K562 (cell line): ENCODE results near the gene RPS8. TPM values are rescaled to one million over a fixed set of nuclear protein-coding genes. Genes with fewer than 3 reads are reported as not detected.

Experiments used
- ERF ChIP-seq: fragments of 450-650 bp; formaldehyde crosslinking; IDR thresholded peaks from 2 replicates; pipeline ENCODE4 v1.4.0; 2020; ENCODE audit warnings: mild to moderate bottlenecking, mixed read lengths
- FOXK2 ChIP-seq, 2 experiments: fragments of 450-650 bp; IDR thresholded peaks in 1 of 2; conservative IDR thresholded peaks in 1 of 2; 2 replicates each; pipeline ENCODE4 v1.6.1; 2016; ENCODE audit warnings: low read depth in 2 of 2, mild to moderate bottlenecking in 1 of 2
- GABPB1 ChIP-seq: sonication (generic); formaldehyde crosslinking; IDR thresholded peaks from 2 replicates; pipeline ENCODE4 v1.8.0; 2022; ENCODE audit warnings: mild to moderate bottlenecking, missing genetic modification reagents
- MBD2 ChIP-seq: sonication (generic); IDR thresholded peaks from 2 replicates; pipeline ENCODE4 v1.6.1; 2016; ENCODE audit warnings: low read depth, borderline replicate concordance
- NFIC ChIP-seq: fragments of 450-650 bp; IDR thresholded peaks from 2 replicates; pipeline ENCODE4 v1.6.1; 2017; ENCODE audit warnings: mild to moderate bottlenecking, inconsistent platforms
- SMARCE1 ChIP-seq: fragments of 450-650 bp; IDR thresholded peaks from 2 replicates; pipeline ENCODE4 v1.7.1; 2016; ENCODE audit warnings: mild to moderate bottlenecking
- ZFPM2 ChIP-seq: fragments of 250-450 bp; sonication (Bioruptor Pico); IDR thresholded peaks from 2 replicates; pipeline ENCODE4 v1.5.1; 2022; ENCODE audit warnings: mild to moderate bottlenecking
- ZNF347 ChIP-seq: fragments of 450-650 bp; formaldehyde crosslinking; IDR thresholded peaks from 2 replicates; pipeline ENCODE4 v1.4.0; 2020; ENCODE audit warnings: low read depth, mild to moderate bottlenecking, moderate library complexity
- ZNF41 ChIP-seq: fragments of 250-450 bp; sonication (Bioruptor Pico); conservative IDR thresholded peaks from 2 replicates; pipeline ENCODE4 v1.4.0; 2020; ENCODE audit warnings: mild to moderate bottlenecking
- ZNF518B ChIP-seq: fragments of 250-450 bp; sonication (Bioruptor Pico); IDR thresholded peaks from 2 replicates; pipeline ENCODE4 v1.5.0; 2021; ENCODE audit warnings: mild to moderate bottlenecking, moderate library complexity
- ZNF586 ChIP-seq: fragments of 450-650 bp; formaldehyde crosslinking; conservative IDR thresholded peaks from 2 replicates; pipeline ENCODE4 v1.4.0; 2020; ENCODE audit warnings: mild to moderate bottlenecking, moderate library complexity
- ZSCAN29 ChIP-seq: fragments of 450-650 bp; IDR thresholded peaks from 2 replicates; pipeline ENCODE4 v1.6.1; 2017
- polyA plus RNA-seq, 8 experiments: library from polyadenylated mRNA; depleted of rRNA in 4 of 8; stranded (reverse) in 5 of 8; unstranded in 3 of 8; fragments of >200 nt; fragmentation: Nextera tagmentation in 2 of 8; fragmentation: Illumina TruSeq in 1 of 8; extraction: Ambion mirVana in 2 of 8; extraction: Trizol in 1 of 8; gene quantifications; 2 replicates each; pipeline versions ENCODE4 v1.2.1 to v1.2.3, GENCODE V29; 2011 to 2014; ENCODE audit warnings: inconsistent platforms in 1 of 8, missing spikeins in 1 of 8
- total RNA-seq, 7 experiments: library from RNA; depleted of rRNA in 6 of 7; stranded (reverse); fragments of >200 nt in 6 of 7; fragmentation: Illumina TruSeq in 2 of 7; extraction: Trizol in 2 of 7; gene quantifications; 2 replicates each; pipeline versions ENCODE4 v1.2.1 to v1.2.3, GENCODE V29; 2011 to 2021; ENCODE audit warnings: low replicate concordance in 1 of 7
- TF ChIP-seq, protein P1 (sequence below), 3 experiments: IDR thresholded peaks in 2 of 3; conservative IDR thresholded peaks in 1 of 3; 2 replicates each; pipeline ENCODE4 v1.5.1; 2011 to 2012; ENCODE audit warnings: low read length in 3 of 3, mild to moderate bottlenecking in 3 of 3, control low read depth in 2 of 3, improper control_type of control experiment in 1 of 3, inconsistent platforms in 1 of 3, low read depth in 1 of 3, mixed read lengths in 1 of 3, moderate library complexity in 1 of 3; ENCODE audit not compliant: insufficient read depth in 2 of 3
- TF ChIP-seq, protein P2 (sequence below): fragments of 450-650 bp; IDR thresholded peaks from 2 replicates; pipeline ENCODE4 v1.6.1; 2016; ENCODE audit warnings: antibody characterized with exemption
- TF ChIP-seq, protein P3 (sequence below): sonication (generic); formaldehyde crosslinking; IDR thresholded peaks from 2 replicates; pipeline ENCODE4 v1.8.0; 2023; ENCODE audit warnings: missing genetic modification reagents, mild to moderate bottlenecking, borderline replicate concordance

The RPS8 gene
- total and polyA plus RNA-seq, 9 of the 15 experiments (the other 6 are each of a cell fraction or from before 2014, with no cell fraction given) = 2,431 to 4,168 (median 3,109) TPM

DNA sequence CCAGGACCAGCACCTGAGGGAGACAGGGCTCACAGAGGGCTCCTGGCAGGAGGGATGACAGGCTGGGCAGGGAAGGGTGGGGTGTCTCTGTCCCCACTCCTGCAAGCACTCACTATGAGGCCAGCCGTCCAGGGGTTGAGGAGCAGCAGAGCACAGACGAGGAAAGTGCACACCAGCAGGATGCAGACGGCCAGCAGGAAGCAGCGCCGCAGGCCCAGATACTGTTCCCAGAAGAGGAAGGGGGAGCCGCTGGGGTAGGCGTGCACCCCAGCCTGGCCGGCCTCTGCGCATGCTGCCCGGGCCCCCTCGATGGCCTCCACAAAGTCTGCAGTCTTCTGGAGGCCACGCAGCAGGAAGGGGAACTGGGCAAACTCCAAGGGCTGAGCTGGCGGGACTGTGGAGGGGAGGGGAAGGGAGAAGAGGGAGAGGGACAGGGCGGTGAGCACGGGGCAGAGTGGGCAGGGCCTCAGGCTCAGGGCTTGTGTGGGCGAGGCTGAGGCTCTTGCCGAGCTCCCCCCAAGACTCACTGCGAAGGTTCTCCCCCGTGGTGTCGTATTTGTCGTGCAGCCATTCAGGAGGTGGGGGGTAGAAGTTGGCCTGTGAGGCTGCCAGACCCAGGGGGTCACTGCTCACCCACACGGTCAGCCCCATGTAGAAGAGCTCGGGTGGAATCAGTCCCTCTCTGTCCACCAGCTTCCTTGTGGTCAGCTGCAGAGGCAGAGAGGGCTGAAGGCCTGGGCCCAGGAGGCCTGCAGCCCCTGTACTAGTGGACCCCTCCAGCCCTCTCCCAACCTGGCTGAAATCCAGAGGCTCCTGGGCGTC, 51.2 kb downstream of the RPS8 start (continued):
- TF ChIP-seq, protein P1, sequence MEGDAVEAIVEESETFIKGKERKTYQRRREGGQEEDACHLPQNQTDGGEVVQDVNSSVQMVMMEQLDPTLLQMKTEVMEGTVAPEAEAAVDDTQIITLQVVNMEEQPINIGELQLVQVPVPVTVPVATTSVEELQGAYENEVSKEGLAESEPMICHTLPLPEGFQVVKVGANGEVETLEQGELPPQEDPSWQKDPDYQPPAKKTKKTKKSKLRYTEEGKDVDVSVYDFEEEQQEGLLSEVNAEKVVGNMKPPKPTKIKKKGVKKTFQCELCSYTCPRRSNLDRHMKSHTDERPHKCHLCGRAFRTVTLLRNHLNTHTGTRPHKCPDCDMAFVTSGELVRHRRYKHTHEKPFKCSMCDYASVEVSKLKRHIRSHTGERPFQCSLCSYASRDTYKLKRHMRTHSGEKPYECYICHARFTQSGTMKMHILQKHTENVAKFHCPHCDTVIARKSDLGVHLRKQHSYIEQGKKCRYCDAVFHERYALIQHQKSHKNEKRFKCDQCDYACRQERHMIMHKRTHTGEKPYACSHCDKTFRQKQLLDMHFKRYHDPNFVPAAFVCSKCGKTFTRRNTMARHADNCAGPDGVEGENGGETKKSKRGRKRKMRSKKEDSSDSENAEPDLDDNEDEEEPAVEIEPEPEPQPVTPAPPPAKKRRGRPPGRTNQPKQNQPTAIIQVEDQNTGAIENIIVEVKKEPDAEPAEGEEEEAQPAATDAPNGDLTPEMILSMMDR (IDR thresholded peaks at IDR 0.05 in 2 of 3, conservative IDR thresholded peaks at IDR 0.05 in 1 of 3; ENCODE audit: insufficient read depth in 2 of 3, low read depth in 1 of 3, low read length in 3 of 3) = 0 out of 6 replicates have a peak, but pooled peaks of 1 of the 3 experiments have one; percentile 6
- TF ChIP-seq FOXK2 (conservative IDR thresholded peaks at IDR 0.05 in 1 of 2, IDR thresholded peaks at IDR 0.05 in 1 of 2; ENCODE audit: low read depth in 2 of 2) = no peak
- no peak for TF ChIP-seq ZNF586
- peak; percentile 22; the same call in 1 of the 2 replicates for TF ChIP-seq NFIC
- TF ChIP-seq MBD2 = no peak
- no peak for TF ChIP-seq ZSCAN29
- no peak for TF ChIP-seq ZFPM2 (CRISPR knock-in tag)
- no peak for TF ChIP-seq ZNF41
- peak; percentile 38; the same call in 1 of the 2 replicates for TF ChIP-seq GABPB1 (CRISPR knock-in tag)
- TF ChIP-seq ZNF518B (CRISPR knock-in tag) = no peak
- no peak for TF ChIP-seq ERF (CRISPR knock-in tag)
- TF ChIP-seq SMARCE1 = no peak
- no peak for TF ChIP-seq ZNF347 (CRISPR knock-in tag)
- TF ChIP-seq, protein P2, sequence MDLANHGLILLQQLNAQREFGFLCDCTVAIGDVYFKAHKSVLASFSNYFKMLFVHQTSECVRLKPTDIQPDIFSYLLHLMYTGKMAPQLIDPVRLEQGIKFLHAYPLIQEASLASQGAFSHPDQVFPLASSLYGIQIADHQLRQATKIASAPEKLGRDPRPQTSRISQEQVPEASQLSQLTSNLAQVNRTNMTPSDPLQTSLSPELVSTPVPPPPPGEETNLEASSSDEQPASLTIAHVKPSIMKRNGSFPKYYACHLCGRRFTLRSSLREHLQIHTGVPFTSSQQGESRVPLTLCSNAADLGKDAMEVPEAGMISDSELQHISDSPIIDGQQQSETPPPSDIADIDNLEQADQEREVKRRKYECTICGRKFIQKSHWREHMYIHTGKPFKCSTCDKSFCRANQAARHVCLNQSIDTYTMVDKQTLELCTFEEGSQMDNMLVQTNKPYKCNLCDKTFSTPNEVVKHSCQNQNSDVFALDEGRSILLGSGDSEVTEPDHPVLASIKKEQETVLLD = 0 out of 2 replicates have a peak, but pooled peaks have one; percentile 12
- TF ChIP-seq, protein P3, sequence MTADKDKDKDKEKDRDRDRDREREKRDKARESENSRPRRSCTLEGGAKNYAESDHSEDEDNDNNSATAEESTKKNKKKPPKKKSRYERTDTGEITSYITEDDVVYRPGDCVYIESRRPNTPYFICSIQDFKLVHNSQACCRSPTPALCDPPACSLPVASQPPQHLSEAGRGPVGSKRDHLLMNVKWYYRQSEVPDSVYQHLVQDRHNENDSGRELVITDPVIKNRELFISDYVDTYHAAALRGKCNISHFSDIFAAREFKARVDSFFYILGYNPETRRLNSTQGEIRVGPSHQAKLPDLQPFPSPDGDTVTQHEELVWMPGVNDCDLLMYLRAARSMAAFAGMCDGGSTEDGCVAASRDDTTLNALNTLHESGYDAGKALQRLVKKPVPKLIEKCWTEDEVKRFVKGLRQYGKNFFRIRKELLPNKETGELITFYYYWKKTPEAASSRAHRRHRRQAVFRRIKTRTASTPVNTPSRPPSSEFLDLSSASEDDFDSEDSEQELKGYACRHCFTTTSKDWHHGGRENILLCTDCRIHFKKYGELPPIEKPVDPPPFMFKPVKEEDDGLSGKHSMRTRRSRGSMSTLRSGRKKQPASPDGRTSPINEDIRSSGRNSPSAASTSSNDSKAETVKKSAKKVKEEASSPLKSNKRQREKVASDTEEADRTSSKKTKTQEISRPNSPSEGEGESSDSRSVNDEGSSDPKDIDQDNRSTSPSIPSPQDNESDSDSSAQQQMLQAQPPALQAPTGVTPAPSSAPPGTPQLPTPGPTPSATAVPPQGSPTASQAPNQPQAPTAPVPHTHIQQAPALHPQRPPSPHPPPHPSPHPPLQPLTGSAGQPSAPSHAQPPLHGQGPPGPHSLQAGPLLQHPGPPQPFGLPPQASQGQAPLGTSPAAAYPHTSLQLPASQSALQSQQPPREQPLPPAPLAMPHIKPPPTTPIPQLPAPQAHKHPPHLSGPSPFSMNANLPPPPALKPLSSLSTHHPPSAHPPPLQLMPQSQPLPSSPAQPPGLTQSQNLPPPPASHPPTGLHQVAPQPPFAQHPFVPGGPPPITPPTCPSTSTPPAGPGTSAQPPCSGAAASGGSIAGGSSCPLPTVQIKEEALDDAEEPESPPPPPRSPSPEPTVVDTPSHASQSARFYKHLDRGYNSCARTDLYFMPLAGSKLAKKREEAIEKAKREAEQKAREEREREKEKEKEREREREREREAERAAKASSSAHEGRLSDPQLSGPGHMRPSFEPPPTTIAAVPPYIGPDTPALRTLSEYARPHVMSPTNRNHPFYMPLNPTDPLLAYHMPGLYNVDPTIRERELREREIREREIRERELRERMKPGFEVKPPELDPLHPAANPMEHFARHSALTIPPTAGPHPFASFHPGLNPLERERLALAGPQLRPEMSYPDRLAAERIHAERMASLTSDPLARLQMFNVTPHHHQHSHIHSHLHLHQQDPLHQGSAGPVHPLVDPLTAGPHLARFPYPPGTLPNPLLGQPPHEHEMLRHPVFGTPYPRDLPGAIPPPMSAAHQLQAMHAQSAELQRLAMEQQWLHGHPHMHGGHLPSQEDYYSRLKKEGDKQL = 0 out of 2 replicates have a peak, but pooled peaks have one; percentile 28
